ENCODE data around the gene ASB9.
"Not testable (repeated sequence)": the region's sequence is repeated elsewhere in the genome, so short reads cannot be mapped to it uniquely, and the experiment has no call there.

Gene ASB9

GRCh38 chrX:15311119-15311518 lies 41.2 kb upstream of the ASB9 start:
- Histone ChIP-seq H3K9ac (ENCODE audit: low read length) (no peak overlapping the region), H3K4me2 (ENCODE audit: low read length) (no peak overlapping the region), H4K20me1 (ENCODE audit: insufficient read depth, low read length) (no peaks in the 10 kb centered on the region), H3K27me3 (ENCODE audit: low read depth, low read length) (no peaks in the 10 kb centered on the region), H3K27ac (ENCODE audit: low read length) (no peak overlapping the region), H2AFZ (ENCODE audit: low read depth, low read length) (no peak overlapping the region), H3K79me2 (ENCODE audit: low read length) (no peaks in the 10 kb centered on the region), H3K4me1 (ENCODE audit: low read length) (no peaks in the 10 kb centered on the region), H3K36me3 (replicated peaks; ENCODE audit: low read depth, low read length) (no peaks in the 10 kb centered on the region), H3K9me3 (ENCODE audit: insufficient read depth, low read length) (no peaks in the 10 kb centered on the region), H3K4me3 (ENCODE audit: low read length) (no peak overlapping the region)
- no peak for TF ChIP-seq CTCF (IDR thresholded peaks at IDR 0.05; ENCODE audit: low read depth, low read length)
- no peak for TF ChIP-seq EZH2phosphoT487 (IDR thresholded peaks at IDR 0.05; ENCODE audit: low read depth)

- no peak overlapping the region for H3K9ac ChIP-seq (ENCODE audit: low read length)
- H4K20me1 ChIP-seq (ENCODE audit: insufficient read depth, low read length), result no peaks in the 10 kb centered on the region
- H3K9me3 ChIP-seq (ENCODE audit: insufficient read depth, low read length), result no peaks in the 10 kb centered on the region
- H3K4me1 ChIP-seq (ENCODE audit: low read length), result no peaks in the 10 kb centered on the region
- no peaks in the 10 kb centered on the region for H3K36me3 ChIP-seq (replicated peaks; ENCODE audit: low read depth, low read length)
- no peak for TF ChIP-seq CTCF (IDR thresholded peaks at IDR 0.05; ENCODE audit: low read depth, low read length)
- TF ChIP-seq EZH2phosphoT487 (IDR thresholded peaks at IDR 0.05; ENCODE audit: low read depth), result no peak
- no peaks in the 10 kb centered on the region for H3K79me2 ChIP-seq (ENCODE audit: low read length)
- H3K4me3 ChIP-seq (ENCODE audit: low read length), result no peak overlapping the region
- no peak overlapping the region for H2AFZ ChIP-seq (ENCODE audit: low read depth, low read length)
- no peak overlapping the region for H3K27ac ChIP-seq (ENCODE audit: low read length)
- no peak overlapping the region; the same call in 1 of the 2 replicates for H3K4me2 ChIP-seq (ENCODE audit: low read length)
- H3K27me3 ChIP-seq (ENCODE audit: low read depth, low read length), result no peaks in the 10 kb centered on the region
Observed at GRCh38 chrX:15310117-15310516, 40.2 kb upstream of the ASB9 start.

- H3K36me3 ChIP-seq (replicated peaks; ENCODE audit: low read depth, low read length); H3K9ac ChIP-seq (ENCODE audit: low read length); H4K20me1 ChIP-seq (ENCODE audit: insufficient read depth, low read length); H3K4me2 ChIP-seq (ENCODE audit: low read length); H3K79me2 ChIP-seq (ENCODE audit: low read length); H3K4me1 ChIP-seq (ENCODE audit: low read length); H2AFZ ChIP-seq (ENCODE audit: low read depth, low read length); H3K9me3 ChIP-seq (ENCODE audit: insufficient read depth, low read length); H3K4me3 ChIP-seq (ENCODE audit: low read length); H3K27me3 ChIP-seq (ENCODE audit: low read depth, low read length); H3K27ac ChIP-seq (ENCODE audit: low read length): not testable (repeated sequence)
Observed at GRCh38 chrX:15305899-15306298, 36.0 kb upstream of the ASB9 start.

GRCh38 chrX:15301924-15302323 lies 32.0 kb upstream of the ASB9 start:
- no peak for TF ChIP-seq EZH2phosphoT487 (IDR thresholded peaks at IDR 0.05; ENCODE audit: low read depth)
- TF ChIP-seq CTCF (IDR thresholded peaks at IDR 0.05; ENCODE audit: low read depth, low read length), result no peak
- no peak overlapping the region for H3K9ac ChIP-seq (ENCODE audit: low read length)
- no peak overlapping the region for H3K27ac ChIP-seq (ENCODE audit: low read length)
- no peaks in the 10 kb centered on the region for H4K20me1 ChIP-seq (ENCODE audit: insufficient read depth, low read length)
- H2AFZ ChIP-seq (ENCODE audit: low read depth, low read length), result no peak overlapping the region
- H3K4me2 ChIP-seq (ENCODE audit: low read length), result no peak overlapping the region
- no peaks in the 10 kb centered on the region for H3K79me2 ChIP-seq (ENCODE audit: low read length)
- H3K4me3 ChIP-seq (ENCODE audit: low read length), result no peak overlapping the region
- H3K27me3 ChIP-seq (ENCODE audit: low read depth, low read length), result no peaks in the 10 kb centered on the region
- no peaks in the 10 kb centered on the region for H3K9me3 ChIP-seq (ENCODE audit: insufficient read depth, low read length)
- H3K36me3 ChIP-seq (replicated peaks; ENCODE audit: low read depth, low read length), result no peaks in the 10 kb centered on the region
- H3K4me1 ChIP-seq (ENCODE audit: low read length), result peaks cover 9% of the 10 kb centered on the region
